Measurements from ENCODE around the gene IL4R.
"Not testable (repeated sequence)": the region's sequence is repeated elsewhere in the genome, so short reads cannot be mapped to it uniquely, and the experiment has no call there.

Gene IL4R

GRCh38 chr16:27316038-27316680 lies 2.4 kb downstream of the IL4R start:
- no peak for DNase-seq

GRCh38 chr16:27317320-27317719 lies 3.5 kb downstream of the IL4R start:
- no peak for DNase-seq

GRCh38 chr16:27317738-27318391 lies 4.1 kb downstream of the IL4R start:
- no peak for DNase-seq

GRCh38 chr16:27318392-27319256 lies 4.8 kb downstream of the IL4R start:
- DNase-seq, result no peak

GRCh38 chr16:27319257-27319965 lies 5.6 kb downstream of the IL4R start:
- DNase-seq, result no peak

GRCh38 chr16:27320261-27321012 lies 6.7 kb downstream of the IL4R start:
- no peak for DNase-seq

- DNase-seq, result no peak
Observed at GRCh38 chr16:27321013-27321915, 7.5 kb downstream of the IL4R start.

- DNase-seq, result no peak
Observed at GRCh38 chr16:27322858-27323780, 9.3 kb downstream of the IL4R start.

- no peak for DNase-seq
Observed at GRCh38 chr16:27323781-27324561, 10.2 kb downstream of the IL4R start.

- no peak for DNase-seq
Observed at GRCh38 chr16:27324851-27325301, 11.1 kb downstream of the IL4R start.

- no peak for DNase-seq
Observed at GRCh38 chr16:27325736-27326135, 12.0 kb downstream of the IL4R start.

- no peak for DNase-seq
Observed at GRCh38 chr16:27326251-27326650, 12.5 kb downstream of the IL4R start.

- no peak for DNase-seq
Observed at GRCh38 chr16:27326738-27327585, 13.2 kb downstream of the IL4R start.

GRCh38 chr16:27327586-27327915 lies 13.8 kb downstream of the IL4R start:
- no peak for DNase-seq

- DNase-seq, result no peak
Observed at GRCh38 chr16:27328937-27329336, 15.2 kb downstream of the IL4R start.

- DNase-seq, result not testable (repeated sequence)
Observed at GRCh38 chr16:27329376-27330079, 15.8 kb downstream of the IL4R start.

- no peak for DNase-seq
Observed at GRCh38 chr16:27330542-27330941, 16.8 kb downstream of the IL4R start.

GRCh38 chr16:27332105-27332504 lies 18.3 kb downstream of the IL4R start:
- DNase-seq, result no peak

All from NCI-H748 treated with DMSO at 0.1 percent for 48 hours (cell line).